ENCODE data around the gene ALG3. TPM values are rescaled to one million over a fixed set of nuclear protein-coding genes. Genes with fewer than 3 reads are reported as not detected.

The ALG3 gene
- total and polyA plus RNA-seq, 9 of the 15 experiments (the other 6 are each of a cell fraction or from before 2014, with no cell fraction given) = 37.5 to 107 (median 80.1) TPM

DNA sequence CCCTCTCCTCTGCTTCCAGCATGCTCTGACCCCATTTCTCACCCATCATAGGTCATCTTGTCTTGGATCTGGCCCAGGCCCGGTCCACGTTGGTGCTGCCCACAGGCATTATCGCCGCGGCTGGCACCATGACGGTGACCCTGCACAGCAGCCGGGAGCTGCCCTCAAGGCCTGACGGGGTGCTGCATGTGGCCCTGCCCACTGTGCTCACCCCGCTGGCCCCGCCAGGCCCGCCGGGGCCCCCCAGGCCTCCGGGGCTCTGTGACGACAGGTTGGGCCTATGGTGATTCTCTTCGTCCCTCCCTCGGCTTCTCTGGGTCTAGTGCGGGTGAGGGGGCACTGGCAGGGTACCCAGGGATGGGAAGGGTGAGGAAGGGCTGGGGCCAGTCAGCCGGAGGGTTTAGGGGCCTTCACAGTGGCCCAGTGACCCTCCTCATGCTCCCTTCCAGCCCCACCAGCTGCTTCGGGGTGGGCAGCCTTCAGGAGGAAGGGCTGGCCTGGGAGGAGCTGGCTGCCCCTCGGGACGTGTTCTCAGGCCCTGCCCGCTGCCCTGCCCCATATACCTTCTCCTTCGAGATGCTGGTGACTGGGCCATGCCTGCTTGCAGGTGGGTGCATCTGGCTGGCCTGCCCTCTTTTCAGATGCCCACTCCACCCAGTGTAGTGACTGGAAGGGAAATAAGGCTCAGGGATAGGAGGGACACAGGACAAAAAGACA, 15.5 kb downstream of the ALG3 start:
- Histone ChIP-seq H3K4me1 (replicated peaks in 1 of 2; ENCODE audit: control insufficient read depth in 2 of 2, insufficient read depth in 2 of 2, low read length in 2 of 2) (peaks cover 0 to 41% of the 10 kb centered on the region in 2 experiments; a peak in 3 of 5 replicates), H3K27ac (ENCODE audit: extremely low read depth, low read depth, low read length) (no peak overlapping the region), H3K9me1 (ENCODE audit: control insufficient read depth, insufficient read depth, low read length) (no peaks in the 10 kb centered on the region), H3K36me3 (ENCODE audit: control insufficient read depth, insufficient read depth, low read length) (no peaks in the 10 kb centered on the region), H3K79me2 (ENCODE audit: control insufficient read depth, insufficient read depth, low read length) (no peaks in the 10 kb centered on the region), H2AFZ (ENCODE audit: low read depth, low read length) (no peak overlapping the region), H3K27me3 (ENCODE audit: control insufficient read depth in 2 of 2, insufficient read depth in 2 of 2, low read length in 2 of 2) (peaks cover 38 to 67% of the 10 kb centered on the region in 2 experiments), H3K4me2 (ENCODE audit: insufficient read depth, low read length) (no peak overlapping the region), H3K9ac (ENCODE audit: insufficient read depth in 1 of 2, low read depth in 2 of 2, low read length in 2 of 2) (no peak overlapping the region), H3K4me3 (no peak overlapping the region), H4K20me1 (replicated peaks; ENCODE audit: control insufficient read depth, insufficient read depth, low read length) (peaks cover 10% of the 10 kb centered on the region), H3K9me3 (replicated peaks; ENCODE audit: control insufficient read depth, insufficient read depth, low read depth, low read length) (no peaks in the 10 kb centered on the region)
- in situ Hi-C loops (cut with MboI) (no loop called here), intact Hi-C loops (cut with micrococcal nuclease) (no loop called here)
- DNase-seq (ENCODE audit: extremely low read depth in 1 of 4, low spot score in 3 of 4) = no peak
- BruUV-seq (replicated peaks) = no TSS peak
- no peak for FAIRE-seq
- TF ChIP-seq NCOA2 (IDR thresholded peaks at IDR 0.05; ENCODE audit: partially characterized antibody in 2 of 2) (no peak), POLR3G (IDR thresholded peaks at IDR 0.05; ENCODE audit: extremely low read depth, insufficient read length, insufficient replicate concordance) (no peak), L3MBTL2 (IDR thresholded peaks at IDR 0.05) (no peak), PML (IDR thresholded peaks at IDR 0.05; ENCODE audit: low read length) (no peak)
- TF ChIP-seq, protein P1, sequence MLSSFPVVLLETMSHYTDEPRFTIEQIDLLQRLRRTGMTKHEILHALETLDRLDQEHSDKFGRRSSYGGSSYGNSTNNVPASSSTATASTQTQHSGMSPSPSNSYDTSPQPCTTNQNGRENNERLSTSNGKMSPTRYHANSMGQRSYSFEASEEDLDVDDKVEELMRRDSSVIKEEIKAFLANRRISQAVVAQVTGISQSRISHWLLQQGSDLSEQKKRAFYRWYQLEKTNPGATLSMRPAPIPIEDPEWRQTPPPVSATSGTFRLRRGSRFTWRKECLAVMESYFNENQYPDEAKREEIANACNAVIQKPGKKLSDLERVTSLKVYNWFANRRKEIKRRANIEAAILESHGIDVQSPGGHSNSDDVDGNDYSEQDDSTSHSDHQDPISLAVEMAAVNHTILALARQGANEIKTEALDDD (IDR thresholded peaks at IDR 0.05) = no peak
- TF ChIP-seq, protein P2, sequence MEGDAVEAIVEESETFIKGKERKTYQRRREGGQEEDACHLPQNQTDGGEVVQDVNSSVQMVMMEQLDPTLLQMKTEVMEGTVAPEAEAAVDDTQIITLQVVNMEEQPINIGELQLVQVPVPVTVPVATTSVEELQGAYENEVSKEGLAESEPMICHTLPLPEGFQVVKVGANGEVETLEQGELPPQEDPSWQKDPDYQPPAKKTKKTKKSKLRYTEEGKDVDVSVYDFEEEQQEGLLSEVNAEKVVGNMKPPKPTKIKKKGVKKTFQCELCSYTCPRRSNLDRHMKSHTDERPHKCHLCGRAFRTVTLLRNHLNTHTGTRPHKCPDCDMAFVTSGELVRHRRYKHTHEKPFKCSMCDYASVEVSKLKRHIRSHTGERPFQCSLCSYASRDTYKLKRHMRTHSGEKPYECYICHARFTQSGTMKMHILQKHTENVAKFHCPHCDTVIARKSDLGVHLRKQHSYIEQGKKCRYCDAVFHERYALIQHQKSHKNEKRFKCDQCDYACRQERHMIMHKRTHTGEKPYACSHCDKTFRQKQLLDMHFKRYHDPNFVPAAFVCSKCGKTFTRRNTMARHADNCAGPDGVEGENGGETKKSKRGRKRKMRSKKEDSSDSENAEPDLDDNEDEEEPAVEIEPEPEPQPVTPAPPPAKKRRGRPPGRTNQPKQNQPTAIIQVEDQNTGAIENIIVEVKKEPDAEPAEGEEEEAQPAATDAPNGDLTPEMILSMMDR (IDR thresholded peaks at IDR 0.05 in 2 of 3, conservative IDR thresholded peaks at IDR 0.05 in 1 of 3; ENCODE audit: insufficient read depth in 2 of 3, low read depth in 1 of 3, low read length in 3 of 3) = no peak
- POLR2A ChIA-PET = interaction anchor here (0.6 to 0.7 kb wide), 2 partner anchors 66 to 81 kb away, joined by 3 to 4 read pairs; no protein-coding TSS in a partner anchor
- CTCF ChIA-PET (ENCODE audit: low intra/inter-chr PET ratio) = no interaction called here
- WGBS (ENCODE audit: insufficient coverage, low coverage, missing lambda C conversion rate) = 25% methylated on average over 19 of the region's 23 CpGs
- ATAC-seq = no peak

Data from K562 (cell line).